NCI-H1694 (cell line): ENCODE data around the gene PCDHB15.

Experiments
- DNase-seq: peaks from one replicate; lab custom pipeline; 2025; lab: John Stamatoyannopoulos, UW

The PCDHB15 gene

DNA sequence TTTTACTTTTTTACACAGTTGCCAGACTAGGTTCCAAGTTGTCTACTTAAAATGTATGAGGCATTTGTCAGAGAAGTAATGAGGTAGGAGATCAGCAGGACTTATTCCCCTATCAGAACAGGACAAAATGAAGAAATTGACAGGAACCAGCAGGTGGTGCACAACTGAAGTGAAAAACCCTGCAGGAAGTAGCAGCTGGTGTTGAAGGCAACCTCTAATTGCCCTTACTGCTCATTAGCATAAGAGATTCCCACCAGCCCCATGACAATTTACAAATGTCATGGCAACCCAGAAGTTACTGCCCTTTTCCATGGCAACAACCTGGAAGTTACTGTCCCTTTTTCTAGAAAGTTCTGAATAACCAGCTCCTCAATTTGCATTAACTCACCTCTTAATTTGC, 5.4 kb downstream of the PCDHB15 start:
- no peak for DNase-seq

DNA sequence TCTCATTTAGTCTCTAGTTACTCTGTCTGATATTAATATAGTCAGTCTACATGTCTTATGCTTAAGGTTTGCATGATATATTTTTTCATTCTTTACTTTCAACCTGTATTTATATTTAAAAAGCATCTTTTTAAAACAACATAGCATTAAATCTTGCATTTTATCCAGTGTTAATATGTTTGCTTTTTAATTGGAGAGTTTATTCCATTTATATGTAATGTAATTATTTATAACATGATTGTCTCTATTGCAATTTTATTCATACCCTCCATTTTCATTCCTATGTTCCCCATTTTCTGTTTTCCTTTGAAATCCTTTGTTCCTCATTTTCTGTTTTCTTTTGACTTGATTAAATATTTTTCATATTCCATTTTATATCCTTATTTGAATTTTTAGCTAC, 13.3 kb downstream of the PCDHB15 start:
- no peak for DNase-seq

DNA sequence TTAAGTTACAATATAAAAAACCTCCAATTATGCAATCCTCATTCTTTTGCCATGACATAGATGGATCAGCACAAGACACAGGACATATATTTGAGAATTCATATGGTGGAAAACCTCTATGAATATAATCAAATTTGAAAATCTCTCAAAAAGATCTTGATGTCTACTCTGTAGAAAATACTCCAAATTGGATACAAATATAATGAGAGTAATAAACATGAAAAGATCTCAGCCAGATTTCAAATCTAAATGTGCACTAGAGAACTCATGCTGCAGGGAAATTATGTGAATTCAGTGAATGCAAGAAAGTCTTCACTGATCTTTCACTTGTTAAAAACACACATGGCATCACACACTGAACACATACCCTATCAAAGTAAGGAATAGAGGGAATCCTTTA, 13.8 kb downstream of the PCDHB15 start:
- DNase-seq = no peak

DNA sequence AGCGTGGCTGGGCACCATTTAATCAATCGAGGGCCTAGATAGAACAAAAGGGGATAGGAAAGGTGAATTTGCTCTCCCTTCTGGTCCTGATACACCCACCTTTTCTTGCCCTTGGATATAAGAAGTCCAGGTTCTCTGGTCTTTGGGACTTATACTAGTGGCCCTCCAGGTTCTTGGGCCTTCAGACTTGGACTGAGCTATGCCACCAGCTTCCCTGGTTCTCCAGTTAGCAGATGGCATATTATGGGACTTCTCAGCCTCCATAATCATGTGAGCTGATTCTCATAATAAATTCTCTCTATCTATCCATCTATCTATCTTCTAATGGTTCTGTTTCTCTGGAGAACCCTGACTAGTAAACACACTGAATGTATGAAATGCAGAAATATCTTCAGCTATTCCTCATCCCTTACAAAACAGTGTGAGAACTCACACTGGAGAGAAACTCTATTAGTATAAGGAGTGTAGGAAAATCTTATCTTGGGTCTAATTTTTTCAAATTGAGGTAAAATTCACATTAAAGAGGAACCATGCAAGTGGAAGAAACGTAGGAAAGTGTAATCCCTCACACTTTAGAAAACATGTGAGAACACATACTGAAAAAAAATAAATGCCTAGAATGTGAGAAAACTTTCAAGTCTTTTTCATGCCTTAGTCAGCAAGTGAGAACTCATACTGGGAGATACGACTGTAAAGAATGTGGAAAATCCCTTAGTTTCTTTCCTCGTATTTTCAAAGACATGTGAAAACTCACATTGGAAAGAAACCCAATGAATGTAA, 15.5 kb downstream of the PCDHB15 start:
- no peak for DNase-seq

DNA sequence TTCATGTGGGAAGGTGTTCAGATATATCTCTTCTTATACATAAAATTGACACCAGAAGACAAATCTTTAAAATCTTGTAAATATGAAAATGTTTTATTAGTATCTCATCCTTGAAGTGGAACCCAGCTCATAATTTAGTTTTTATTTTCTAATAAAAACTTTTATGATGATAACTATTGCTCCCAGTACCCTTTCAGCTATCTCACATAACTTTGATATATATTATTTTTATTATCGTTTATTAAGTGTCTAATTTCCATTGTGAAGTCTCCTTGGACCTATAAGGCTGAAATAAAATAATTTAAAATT, 16.0 kb downstream of the PCDHB15 start:
- no peak for DNase-seq

DNA sequence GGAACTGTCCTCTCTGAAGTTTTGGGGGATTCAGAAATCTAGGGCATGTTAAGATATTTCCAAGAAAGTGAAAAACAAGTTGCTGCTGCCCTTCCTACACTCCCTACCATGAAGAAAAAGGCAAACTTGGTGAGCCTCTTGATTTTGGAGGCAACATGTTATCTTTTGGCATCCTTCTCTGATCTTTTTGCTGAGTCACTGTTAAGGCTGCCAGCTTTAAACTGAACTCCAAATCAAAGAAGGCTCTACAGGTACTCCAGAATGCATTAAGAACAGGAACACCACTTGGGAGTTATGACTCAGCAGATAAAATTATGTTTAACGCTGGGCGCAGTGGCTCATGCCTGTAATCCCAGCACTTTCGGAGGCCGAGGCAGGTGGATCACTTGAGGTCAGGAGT, 24.0 kb downstream of the PCDHB15 start:
- DNase-seq = no peak

DNA sequence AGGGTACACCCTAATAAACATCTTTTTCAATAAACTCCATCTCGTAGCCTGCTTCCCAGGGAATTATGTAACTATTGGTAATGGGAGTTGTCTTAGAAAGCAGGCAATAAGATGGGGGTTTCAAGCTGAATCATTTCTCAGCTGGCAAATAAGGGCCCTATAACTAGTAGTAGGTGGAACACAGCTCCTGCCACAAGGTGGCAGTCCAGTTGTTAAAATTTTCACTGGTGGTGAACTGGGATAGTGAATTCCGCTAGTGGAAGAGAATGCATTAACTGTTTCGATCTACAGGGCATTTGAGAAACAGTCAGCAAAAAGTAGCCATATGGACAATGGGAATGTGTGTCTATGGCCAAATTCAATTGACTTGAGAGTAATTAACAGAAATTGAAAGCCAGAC, 27.7 kb downstream of the PCDHB15 start:
- peak; percentile 20 for DNase-seq

DNA sequence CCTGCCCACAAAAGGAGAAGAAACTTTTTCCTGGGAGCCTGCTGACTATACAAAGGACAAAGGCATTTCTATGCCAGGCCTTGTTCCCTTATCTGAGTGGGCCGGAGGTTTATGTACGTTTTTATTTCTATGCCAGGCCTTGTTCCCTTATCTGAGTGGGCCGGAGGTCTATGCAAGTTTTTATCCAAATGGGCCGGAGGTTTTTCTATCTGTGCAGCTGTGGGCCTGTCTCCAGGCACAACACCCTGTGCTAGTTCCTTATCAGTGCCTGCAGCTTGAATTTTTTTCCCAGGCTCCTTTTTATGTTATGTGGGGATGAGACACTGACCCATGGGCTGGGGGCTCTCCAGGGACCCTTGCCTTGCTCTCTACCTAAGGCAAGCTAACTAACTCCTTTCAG, 53.2 kb downstream of the PCDHB15 start:
- no peak for DNase-seq
